Pulmonary artery endothelial cell (primary cell): ENCODE data around the gene LRIT3. TPM values are rescaled to one million over a fixed set of nuclear protein-coding genes. Genes with fewer than 3 reads are reported as not detected.

ENCODE experiments used
- DNase-seq: peaks from one replicate; pipeline ENCODE4 v3.0.0-alpha.2; 2011; ENCODE audit warnings: low read depth, low spot score
- total RNA-seq: library from RNA; depleted of rRNA; stranded (reverse); fragments of >200 nt; gene quantifications from 2 replicates; pipeline ENCODE4 v1.2.3, GENCODE V29; 2014

LRIT3 gene
- total RNA-seq, 1 donor from 2014 or later: not detected

DNA sequence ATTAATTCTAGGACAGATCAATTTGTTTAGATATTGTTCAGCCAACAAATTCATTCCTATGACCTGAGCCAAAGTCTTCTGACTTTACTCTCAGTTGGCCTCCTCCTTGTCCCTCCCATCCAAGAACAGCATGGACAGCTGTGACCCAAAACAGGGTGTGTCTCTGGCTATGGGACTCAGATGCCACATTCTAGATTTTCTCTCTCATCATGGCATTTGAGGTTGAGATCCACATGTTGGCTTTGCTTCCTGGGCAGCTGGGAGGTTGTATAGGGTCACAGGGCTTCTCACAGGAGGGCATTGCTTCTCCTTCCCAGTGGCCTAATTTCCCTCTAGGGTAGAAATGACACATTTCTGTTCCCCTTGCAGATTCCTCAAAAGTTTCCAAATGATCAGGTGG lies 42.2 kb downstream of the LRIT3 start:
- no peak for DNase-seq

DNA sequence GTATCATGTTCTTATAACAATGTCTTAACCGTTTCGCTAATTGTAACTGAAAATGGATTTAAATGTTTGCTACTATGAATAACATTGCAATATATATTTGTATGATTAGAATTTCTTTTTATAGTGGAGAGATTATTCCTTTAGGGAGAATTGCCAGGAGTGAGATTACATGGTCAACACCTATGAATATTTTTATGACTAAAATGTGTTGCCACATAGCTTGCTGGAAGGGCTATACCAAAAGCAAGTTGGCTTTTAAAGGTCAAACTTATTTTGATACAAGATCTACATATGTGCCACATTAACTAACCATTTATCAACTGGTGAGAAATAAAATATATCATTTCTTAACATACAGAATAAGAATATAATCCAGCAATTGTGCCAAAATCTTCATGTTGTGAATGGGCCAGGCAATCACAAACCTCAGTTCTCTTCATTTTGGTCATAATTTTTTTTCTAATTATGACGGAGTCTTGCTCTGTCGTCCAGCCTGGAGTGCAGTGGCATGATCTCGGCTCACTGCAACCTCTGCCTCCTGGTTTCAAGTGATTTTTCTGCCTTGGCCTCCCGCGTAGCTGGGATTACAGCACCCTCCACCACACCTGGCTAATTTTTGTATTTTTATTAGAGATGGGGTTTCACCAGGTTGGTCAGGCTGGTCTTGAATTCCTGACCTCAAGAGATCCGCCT lies 54.8 kb downstream of the LRIT3 start:
- no peak for DNase-seq

DNA sequence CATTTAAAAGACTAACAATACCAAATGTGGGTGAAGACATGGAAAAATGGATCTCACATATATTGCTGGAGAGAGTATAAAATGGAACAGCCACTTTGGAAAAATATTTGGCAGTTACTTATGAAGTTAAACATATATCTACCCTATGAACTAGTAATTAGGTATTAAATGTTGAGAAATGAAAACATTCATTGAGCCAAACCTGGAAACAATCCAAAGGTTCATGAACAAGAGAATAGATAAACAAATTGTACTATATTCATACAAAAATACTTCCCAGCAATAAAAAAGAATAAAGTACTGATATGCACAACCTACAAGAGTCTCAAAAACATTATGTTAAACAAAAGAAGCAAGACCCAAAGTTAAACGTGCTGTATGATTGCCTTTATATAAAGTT lies 60.8 kb downstream of the LRIT3 start:
- no peak for DNase-seq

DNA sequence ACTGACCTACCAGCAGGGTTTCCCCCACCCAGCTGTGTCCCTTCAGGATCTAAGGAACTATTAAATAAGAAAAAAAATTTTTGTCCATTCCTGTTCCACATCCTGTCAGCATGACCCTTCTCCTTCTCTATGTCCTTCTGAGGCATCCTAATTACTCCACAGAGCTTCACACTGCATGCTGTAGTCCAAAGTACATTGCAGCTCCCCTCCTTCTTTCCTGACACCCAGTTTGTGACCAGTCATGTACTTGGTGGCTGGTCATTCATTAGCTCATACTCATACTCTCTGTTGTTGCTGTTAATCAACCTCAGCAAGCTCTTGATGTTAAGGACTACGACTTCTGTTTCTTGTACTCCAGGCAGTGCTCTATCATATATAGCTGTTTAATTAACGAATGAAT lies 62.3 kb downstream of the LRIT3 start:
- DNase-seq: no peak

DNA sequence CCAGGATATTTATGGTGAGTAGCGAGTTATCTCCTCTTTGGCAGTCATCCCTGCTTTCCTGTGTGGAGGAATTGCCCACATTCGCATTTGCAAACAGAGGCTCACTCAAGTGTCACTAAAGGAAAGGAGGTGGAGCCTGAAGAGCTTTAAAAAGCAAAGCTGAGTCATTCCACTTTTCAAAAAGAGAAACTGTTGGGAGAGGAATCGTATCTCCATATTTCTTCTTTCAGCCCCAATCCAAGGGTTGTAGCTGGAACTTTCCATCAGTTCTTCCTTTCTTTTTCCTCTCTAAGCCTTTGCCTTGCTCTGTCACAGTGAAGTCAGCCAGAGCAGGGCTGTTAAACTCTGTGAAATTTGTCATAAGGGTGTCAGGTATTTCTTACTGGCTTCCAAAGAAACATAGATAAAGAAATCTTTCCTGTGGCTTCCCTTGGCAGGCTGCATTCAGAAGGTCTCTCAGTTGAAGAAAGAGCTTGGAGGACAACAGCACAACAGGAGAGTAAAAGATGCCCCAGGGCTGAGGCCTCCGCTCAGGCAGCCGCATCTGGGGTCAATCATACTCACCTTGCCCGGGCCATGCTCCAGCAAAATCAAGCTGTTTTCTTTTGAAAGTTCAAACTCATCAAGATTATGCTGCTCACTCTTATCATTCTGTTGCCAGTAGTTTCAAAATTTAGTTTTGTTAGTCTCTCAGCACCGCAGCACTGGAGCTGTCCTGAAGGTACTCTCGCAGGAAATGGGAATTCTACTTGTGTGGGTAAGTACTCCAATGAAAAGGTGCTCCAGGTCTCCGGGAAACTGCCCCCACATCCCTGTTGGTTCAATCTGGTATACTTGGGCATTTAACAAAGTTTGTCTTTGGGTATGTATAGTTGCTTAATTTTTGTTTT lies 65.0 kb downstream of the LRIT3 start, which contains the start of gene EGF:
TSS of gene EGF (plus strand) at position 178 of the 890 bp plus-strand sequence. CDS start at position 631, 453 bp downstream.
- no peak for DNase-seq

DNA sequence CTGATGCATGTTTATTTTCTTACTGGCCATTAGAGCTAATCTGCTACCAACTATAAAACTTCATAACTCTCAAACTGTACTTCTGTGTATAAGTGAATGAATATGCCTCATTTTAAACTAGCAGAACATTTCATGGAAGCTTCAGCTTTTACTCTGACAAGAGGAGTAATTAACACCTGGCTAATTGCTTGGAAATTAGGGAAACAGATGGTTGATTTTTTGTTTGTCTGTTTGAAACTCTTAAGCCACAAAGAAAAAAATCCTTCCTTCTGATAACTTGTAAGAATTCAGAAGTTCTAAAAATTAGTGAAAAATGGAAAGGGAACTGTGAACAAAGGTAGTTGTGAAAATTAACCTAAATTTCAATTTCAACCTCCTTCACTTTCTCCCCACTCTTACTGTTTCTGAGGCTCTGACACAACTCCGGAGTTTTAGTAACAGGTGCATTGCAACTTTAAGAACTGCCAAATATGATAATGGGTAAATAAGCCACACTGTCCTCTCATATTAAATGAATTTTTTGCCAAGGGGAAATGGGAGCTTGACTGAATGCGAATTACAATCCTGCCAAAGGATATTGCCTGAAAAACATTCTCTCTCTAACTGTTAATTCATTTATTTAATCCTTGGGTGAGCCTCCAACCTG lies 65.8 kb downstream of the LRIT3 start:
- DNase-seq: no peak

DNA sequence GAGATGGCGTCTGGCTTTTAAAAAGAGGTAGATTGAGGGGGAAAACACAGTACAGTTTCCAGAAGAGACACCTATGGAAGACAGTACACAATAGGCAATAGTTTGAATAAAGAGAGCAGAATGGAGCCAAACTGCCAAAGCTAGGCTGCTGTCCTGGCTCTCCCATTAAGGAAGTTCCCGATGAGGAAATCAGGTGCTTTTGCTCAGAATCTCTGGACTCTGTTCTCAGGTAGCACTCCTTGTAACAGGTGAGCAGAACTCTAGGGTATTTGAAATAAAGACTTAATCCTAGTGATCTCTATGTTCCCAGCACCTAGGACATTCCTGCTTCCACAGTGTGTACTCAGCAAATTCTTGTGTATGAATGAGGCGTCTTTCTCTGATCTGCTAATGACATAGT lies 66.4 kb downstream of the LRIT3 start:
- no peak for DNase-seq

DNA sequence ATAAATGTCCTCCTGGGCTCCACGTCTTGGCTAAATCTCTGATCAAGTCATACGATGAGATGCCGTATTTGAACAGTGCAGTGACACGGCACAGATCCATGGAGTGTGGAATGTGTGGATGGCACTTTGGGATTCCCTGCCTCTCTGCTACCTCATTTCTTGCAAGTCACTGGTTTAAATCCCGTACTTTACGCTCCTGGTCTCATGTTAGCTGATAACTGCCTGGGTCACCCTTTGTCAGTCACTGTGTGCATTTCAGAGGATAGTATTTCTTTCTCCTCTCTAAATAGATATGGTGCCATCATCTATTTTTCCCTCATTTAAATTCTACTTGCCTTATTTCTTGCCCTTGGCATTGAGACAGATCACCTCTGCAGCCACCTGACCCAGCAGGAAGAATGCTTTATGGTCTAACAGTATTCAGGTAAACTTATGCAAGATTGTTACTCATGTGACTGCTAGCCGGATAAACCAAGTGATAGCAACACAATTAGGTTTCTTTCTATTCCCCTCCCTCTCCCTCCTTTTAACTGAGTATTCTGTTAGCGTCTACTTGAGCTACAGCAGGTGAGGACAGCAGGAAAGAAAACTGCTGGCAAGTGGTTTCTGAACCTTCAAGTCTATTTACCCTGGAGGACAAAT lies 67.6 kb downstream of the LRIT3 start:
- no peak for DNase-seq

DNA sequence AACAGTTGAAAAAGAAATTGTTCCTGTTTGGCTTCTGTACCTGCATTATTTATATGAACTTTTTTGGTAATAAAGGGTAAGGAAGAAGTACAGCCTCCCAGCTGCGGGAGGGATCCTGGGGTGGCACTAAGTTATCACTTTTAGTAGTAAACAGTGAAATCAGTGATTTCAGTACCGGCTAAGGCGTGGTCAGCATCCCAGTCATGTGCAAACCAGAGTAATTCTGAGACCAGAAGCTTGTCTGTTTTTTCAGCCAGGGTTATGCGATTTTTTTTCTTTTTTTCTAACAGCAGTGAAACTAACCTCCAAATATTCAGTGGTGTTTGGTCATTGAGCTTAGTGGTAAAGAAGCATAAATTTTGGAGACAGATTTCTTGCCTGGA lies 68.1 kb downstream of the LRIT3 start:
- no peak for DNase-seq

DNA sequence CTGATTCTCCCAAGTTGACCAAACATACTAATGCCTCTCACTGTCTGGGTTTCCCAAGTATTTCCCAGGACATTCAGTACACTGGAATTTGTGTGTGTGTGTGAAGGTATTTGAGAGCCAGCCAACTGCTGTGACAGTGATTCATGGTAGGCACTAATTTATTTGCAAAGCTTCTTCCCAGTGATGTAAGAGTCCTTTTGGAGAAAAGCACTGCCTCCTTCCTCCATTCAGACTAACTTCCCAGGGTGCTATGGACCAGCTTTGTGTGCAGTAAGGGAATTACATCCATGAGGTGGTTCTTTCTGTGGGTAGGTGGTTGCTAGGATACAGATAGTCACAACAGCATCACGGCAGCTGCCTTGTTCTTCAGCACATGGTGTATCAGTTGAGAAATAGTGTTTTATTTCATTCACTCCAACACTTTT lies 73.5 kb downstream of the LRIT3 start:
- no peak for DNase-seq

Other genes starting within 250 kb of the LRIT3 start
- 43.3 and 46.8 TPM in 2 replicates for gene CASP6, start 144.7 kb upstream of the LRIT3 start, total RNA-seq
- 12.6 and 14.8 TPM in 2 replicates for gene PLA2G12A, start 118.0 kb upstream of the LRIT3 start, total RNA-seq
- gene CFI, start 46.1 kb upstream of the LRIT3 start, total RNA-seq: 23.9 and 25.1 TPM in 2 replicates
- 6.1 and 8.2 TPM in 2 replicates for gene GAR1, start 32.3 kb upstream of the LRIT3 start, total RNA-seq
- 0.07 TPM in 1 of 2 replicates, not detected in the other for gene RRH, start 20.1 kb upstream of the LRIT3 start, total RNA-seq
- 0.04 and 0.07 TPM in 2 replicates for gene EGF, start 64.8 kb downstream of the LRIT3 start, total RNA-seq